DMS153 (cell line): ENCODE results near the gene ARHGEF4.

Experiments
- DNase-seq: peaks from one replicate; lab custom pipeline; 2025; lab: John Stamatoyannopoulos, UW

The ARHGEF4 gene

DNA sequence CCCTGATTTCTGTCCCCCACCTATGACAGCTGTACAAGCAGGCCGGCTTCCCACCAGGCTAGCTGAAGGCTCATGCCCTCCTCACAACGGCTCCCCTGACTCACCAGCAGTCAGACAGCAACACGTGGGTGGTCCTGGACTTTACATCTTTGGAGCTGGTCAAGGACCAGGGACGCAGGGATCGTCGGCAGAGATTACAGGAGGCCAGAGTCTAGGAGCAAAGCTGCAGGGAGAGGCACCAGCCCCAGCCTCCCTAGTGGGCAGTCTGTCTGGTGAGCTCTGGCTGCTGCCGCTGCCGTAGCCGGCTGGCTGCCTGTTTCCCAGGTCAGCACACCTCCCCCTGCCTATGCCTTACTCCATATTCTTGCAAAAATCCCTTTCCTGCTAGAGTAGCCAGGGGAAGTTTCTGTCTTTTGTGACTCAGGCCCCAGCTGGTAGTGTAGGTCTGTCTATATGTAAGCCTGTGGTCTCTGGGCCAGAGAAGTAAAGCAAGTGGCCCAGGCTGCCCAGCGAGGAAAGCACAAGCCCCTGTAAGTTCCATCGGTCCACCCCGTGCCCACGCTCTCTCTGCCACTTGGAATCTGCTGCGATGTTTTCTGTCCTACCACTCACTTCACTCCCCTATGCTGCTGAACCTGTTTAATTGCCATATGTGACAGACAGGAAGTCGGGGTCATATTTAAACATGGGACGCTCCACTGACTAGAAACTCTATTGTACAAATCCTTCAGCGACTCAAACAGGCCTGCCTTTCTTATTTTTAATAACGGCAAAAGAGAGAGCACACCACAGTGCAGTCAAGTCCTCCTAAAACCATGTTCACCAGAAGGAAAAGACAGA, 2.4 kb upstream of the ARHGEF4 start:
- DNase-seq = peak; percentile 71

DNA sequence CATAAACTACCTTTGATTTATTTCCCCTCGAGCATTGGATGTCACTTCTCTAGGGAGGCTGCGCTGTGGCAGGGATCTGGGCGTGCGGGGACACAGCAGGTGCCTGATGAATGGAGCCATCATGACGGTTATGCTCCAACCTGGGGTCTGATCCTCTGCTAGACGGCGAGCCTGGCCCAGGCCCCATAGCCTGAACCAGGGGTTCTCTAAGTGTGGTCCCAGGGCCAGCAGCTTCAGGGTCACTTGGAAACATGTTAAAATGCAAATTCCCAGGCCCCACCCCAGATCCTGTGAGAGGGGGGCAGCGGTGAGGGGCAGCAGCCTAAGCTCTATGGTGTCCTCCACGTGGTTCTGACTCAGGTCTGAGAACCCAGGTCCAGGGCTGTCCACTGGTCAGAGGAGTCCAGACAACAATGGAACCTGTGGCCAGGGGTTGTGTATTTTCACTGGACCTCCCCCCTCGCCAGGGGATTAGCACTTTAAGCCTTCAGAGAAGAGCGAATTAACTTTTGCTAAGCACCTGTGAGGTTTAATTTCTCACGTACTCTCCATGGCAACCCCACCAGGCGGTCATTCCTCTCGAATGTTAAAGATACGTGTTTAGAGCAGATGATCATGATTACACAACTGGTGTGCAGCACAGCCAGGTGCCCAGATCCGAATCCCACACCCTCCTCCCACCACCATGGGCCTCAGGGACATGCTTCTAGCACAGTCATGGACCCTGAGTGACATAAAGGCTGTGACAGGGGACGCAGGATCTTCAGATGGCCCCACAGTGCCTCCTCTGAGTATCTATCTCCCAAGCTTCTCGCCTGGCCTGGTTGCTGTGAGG, 1.6 kb upstream of the ARHGEF4 start:
- no peak for DNase-seq

DNA sequence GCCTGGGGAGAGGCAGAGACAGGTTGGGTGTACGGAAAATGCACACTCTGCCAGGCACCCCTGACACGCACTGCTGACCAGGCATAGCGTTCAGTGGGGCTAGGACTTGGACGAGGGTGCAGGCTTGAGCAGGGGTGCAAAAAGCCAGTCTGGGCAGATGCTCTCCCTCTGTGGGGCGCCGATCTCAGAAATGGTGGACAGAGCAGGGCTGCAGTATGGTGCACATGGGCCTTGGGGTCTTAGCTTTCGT, 1.0 kb upstream of the ARHGEF4 start:
- no peak for DNase-seq

DNA sequence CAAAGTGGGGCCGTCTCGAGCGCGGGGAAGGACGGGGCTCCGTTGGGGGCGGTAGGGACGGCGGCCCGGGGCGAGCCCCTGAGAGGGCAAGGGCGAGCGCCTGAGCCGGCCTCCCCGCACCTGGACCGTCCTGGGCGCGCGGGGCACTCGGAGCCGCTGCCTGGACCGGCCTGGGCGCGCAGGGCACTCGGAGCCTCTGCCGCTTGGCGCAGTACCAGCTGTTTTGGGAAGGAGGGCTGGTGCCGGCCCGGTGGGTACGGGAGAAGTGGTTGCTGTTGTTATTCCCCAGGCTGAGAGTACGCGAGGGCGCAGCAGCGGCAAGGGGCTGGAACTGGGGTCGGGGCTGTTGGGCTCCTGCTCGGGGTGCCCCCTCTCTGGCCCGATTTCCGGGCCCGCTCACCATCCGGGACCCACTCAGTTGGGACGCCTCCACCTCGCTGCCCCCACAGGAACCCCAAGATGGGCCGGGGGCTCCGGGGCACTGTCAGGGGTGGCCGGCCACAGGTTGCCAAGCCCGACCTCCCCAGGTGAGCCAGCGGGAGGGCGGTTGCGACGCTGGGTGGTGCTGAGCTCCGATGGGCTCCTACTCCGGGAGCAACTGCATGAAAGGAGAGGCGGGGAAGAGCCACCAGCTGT, 579 bp downstream of the ARHGEF4 start:
- DNase-seq = no peak

DNA sequence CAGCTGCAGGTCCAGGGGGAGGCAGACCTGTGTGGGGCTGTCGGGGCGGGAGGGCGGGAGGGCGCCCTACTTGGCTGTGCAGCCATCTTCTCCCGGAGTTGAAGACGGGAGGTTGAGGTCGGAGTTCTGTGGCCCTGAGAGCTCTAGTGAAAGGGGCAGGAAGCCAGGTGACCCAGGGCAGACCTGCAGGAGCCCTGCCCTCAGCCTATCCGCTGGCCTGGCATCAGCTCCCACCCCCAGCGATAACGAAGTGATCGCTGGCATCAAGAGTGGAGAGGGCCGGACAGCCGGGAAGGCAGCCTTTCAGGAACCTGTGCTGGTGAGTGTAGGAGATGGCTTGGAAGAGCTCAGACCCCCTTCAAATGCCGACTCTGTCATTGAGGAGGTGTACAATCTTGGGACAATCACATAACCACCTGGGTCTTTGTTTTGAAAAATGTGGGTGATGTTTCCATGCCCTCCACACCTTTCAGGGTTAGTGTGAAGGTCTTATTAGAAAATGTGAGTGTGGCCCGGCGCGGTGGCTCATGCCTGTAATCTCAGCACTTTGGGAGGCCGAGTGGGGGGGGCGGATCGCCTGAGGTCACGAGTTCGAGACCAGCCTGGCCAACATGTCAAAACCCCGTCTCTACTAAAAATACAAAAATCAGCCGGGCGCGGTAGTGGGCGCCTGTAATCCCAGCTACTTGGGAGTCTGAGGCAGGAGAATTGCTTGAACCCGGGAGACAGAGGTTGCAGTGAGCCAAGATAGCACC, 1.3 kb downstream of the ARHGEF4 start:
- DNase-seq = no peak

DNA sequence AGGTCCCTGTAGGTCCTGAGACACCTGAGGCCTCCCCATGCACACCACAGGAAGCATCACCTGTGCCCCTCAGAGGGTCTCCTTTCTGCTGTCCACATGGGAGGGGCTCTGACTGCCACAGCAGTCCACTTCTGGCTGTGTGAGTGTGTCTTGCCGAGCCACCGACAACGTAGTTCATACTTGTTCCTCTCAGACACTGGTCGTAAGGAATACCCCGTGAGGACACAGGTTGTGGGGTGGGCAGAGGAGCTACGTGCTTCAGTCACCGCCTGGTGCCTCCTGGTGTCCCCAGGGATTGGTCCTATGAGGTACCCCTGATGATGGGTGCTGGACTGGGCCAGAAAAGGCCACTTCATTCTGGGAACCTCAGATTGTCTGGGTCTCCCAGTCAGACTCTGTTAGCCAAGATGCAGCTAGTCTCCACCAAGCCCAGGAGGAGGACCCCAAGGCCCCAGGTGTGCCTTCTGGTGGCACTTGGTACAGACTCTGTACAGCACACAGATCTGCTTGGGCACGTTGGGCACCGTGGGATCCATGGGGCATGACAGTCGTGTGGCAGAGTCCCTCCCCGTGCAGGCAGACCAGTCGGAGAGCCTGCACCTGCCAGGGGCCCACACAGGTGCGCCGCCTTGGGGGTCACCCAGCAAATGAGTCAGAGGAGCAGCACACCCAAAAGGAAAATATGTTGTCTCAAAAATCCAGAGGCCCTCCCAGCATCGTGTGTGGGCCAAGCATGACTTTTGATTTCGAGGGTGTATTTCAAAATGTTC, 2.5 kb downstream of the ARHGEF4 start:
- no peak for DNase-seq

DNA sequence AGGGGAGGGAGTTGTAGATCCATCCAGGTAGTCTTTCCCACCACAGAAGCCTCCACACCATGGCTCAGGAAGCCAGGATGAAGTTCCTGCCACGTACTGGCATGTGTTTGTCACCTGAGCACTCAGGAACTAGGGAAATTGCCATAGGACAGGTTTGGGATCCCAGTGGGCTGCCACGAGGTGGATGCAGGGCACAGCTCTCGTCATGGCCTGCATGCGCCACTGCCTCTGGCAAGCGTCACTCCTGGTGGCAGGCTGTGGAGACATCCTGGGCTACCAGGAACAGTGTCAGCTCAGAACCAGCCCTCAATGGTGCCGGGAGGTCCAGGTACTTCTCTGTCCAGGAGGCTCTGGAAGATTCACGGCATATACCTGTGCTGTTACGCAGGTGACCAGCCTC, 3.8 kb downstream of the ARHGEF4 start:
- no peak for DNase-seq

DNA sequence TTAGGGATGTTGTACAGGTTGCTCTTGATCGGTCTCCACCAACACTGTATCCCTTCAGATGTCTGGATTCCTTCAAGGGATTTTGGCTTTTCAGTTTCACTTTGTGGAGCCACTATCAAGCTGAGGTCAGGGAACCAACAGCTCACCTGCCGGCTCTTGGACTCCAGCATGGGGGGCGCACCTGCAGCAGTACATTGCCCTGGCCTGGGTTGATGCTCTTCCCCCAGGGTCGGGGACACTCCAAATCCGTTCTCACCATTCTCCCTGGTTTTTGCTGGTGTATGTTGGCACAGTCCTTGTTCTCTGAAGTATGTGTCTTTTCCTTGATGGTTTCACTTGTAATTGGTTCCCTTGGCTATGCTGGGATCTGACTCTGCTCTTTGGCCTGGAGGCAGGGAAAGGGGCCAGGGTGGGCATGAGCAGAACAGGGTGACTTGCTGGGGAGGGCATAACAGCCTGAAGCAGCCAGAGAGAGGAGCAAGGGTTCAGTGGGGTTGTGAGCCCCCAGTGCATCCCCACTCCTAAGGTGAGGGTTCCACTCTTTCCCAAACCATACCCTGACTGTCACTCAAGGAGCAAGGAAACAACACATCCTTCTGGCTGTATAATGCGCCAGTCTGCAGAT, 5.1 kb downstream of the ARHGEF4 start:
- DNase-seq = no peak

DNA sequence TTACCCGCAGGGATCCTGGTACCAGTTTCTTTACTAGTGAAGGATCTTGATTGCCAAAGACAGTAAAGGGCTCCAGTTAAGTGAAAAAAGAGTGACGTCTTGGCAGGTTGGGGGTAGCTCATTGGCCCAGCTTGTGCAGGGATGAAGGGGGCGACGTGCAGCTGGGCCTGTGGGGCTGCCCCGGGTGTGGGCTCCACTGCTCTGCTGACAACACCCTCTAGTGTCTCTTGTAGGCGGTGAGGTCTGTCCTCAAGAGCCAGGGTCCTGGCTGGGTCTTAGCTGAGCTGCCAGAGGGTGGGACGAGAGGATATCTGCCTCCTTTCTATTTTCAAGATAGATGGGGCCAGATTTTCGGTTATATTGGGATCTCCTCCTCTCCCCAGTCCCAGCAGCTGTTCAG, 6.1 kb downstream of the ARHGEF4 start:
- no peak for DNase-seq

DNA sequence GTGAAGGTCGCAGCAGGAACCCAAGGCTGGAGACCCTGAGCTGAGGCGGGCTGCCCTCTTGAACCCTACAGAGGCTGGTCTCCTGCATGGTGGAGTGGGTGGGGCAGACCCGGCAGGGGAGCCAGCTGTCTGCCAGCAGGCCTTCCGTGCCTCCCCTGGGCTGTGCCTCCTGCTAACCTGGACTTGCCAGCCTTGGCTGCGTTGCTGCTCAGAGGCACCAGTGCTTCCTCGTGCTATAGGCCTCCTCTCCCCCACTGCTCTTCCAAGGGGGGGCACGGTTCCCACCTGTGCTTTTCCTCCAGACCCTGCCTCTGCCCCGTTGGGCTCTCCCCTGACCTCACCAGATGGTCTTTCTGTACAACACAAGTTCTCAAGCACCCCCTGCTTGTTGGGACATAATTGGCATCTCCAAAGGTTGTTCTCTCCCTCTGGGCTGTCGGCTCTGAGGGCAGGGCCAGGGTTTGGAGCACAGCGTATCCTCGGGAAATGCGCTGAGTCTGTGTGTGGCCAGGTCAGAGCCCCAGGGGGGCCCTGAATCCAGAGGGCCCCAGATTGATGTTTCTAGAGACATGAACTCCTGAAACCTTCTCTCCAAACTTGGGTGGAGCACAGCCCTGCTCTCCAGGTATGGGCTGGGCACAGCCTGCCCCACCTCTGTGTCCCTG, 6.7 kb downstream of the ARHGEF4 start:
- no peak for DNase-seq

DNA sequence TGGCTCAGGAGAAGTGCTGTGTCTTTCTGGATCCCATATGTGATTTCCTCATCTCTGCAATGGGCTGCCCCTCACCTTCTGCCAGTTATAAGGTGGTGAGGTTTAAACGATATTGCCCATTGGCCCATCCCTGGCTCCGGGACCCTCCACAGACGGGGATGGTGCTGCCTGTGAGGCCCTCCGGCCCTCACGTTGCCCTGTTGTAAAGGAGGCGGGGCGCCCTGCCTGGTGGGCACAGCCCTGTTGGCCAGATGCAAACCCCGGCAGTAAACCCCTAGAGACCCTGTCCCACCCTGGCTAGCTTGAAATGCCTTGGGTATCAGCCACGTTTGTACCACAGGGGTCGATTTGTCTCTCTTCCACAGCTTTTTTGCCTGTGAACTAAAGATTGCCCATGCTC, 7.4 kb downstream of the ARHGEF4 start:
- DNase-seq = no peak

DNA sequence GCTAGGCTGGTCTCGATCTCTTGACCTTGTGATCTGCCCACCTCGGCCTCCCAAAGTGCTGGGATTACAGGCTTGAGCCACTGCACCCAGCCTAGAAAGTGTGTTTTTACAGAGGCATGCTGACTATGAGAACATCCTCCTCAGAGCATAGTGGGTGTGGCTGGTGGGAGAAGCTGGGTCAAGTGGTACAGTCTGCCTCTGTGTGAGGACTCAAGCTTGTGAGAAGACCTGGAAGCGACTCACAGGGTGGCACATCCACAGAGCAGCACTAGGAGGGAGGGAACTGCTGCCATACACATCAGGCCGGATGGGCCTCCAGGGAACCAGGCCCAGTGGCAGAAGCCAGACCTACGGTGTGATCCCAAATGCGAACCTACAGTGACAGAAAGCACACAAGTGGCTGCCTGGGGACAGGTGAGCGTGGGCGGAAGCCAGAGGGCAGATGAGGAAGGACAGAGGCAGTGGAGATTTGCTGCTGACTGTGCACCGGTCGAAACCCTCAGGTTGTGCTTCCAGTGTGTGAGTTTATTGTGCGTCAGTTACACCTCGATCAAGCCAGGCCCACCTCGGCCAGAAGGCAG, 8.9 kb downstream of the ARHGEF4 start:
- DNase-seq = no peak

DNA sequence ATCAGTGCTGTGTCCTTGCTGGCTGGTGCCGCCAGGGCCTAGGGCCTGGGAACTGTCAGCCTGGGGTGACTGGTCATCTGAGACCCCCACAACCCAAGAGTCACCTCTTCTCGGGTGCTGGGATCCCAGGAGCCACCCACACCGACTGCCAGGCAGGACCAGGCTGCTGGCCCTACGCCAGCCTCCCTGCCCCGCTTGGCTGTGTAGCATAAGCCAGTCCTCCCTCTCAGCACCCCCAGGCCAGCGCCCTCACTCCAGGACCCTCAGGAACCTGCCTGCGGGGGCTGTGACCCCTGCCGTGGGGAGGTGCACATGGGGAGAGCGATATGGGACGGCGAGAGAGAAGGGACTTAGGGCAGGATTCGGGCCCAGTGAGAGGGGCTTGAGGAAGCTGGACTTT, 9.5 kb downstream of the ARHGEF4 start:
- DNase-seq = no peak

DNA sequence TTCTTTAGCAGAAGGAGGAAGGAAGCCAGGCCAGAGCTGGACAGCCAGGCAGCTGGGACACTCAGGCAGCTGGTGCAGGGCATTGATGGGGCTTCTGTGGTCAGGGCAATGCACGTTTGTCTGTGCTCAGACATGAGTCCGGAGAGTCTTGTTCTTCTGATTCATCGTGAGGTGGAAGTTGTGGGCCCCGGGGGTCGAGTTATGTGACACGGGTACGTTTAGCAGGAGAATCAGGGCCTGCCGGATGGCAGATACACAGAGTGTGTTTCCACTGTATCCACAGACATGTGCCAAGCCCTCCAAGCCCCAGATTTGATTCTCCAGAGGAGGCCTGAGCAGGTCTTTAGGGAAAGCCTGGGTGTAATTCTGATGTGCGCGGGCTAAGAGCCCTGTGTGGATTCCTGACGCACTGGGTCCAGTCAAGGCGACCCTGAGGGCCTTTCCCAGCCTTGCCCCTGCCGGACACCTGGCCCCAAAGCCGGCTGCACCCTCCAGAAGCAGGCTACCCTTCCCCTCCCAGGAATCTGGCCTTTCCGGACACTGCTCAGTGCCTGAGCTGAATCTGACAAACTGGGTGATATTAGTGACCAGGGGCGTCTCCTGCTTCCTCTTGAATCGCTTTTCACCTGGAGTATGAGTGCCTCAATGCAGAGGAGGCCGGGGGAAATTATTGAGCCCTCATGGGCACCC, 10.1 kb downstream of the ARHGEF4 start:
- no peak for DNase-seq

DNA sequence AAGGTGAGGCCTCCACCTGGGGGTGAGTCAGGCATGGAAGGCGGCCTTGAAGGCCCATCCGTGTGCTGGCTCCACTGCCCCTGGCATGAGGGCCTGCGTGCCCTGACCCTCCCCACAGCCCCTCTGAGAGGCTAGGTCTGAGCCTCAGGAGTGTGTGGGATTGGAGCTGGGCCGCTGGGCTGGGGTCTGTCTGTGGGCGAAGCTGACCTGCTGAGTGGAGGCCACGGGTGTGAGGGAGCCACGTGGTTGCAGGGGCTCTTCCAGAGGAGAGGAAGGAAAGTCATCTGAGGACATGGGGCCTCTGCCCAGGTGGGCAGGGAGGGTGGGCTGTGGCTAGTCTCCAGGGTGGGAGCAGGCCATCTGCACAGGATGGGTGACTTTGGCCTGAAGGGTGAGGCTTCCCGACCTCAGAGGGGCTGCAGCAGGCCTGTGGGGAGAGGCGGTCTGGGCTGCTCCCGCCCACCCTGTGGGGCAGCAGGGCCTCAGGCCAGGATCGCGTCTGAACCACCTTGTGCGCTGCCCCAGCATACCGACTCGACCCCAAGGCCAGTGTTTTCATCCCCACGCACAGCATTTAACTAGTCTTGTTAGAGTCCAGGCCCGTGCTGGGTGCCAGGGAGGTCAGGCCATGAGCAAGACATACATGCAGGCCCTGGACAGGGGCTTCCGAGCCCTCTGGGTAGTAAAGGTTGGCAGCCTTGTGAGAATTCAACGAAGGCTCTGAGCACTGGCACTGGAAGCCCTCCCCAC, 11.2 kb downstream of the ARHGEF4 start:
- no peak for DNase-seq

DNA sequence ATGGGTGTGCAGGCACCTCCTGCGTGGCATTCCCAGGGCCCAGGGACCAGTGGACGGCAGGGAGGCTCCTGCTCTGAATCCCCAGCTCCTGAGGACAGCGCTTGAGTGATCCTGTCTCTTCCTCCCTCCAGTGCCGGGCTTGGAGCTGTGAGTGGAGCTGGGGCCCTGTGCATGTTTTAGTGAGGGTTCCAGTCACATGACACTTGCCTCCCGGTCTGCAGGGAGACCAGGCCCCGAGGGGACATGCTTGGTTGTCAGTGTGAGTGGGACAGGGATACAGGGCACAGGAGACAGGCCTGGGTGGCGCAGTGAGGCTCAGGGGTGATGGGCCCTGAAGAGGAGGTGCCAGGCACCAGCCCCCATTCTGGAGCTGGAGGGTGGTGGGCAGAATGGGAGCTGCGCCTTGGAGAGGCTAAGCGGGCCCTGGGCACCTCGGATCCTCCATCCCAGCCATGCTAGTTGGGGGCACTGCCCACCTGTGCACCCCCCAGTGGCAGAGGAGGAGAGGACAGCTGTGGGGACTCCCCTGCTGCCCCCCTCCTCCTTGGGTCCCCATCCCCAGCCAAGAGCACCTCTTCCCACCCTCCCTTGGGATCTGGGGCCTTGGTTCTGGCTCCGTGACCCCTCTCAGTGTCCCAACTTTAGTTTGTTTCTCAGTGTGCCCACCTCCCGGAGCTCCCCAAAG, 12.0 kb downstream of the ARHGEF4 start:
- DNase-seq = no peak

DNA sequence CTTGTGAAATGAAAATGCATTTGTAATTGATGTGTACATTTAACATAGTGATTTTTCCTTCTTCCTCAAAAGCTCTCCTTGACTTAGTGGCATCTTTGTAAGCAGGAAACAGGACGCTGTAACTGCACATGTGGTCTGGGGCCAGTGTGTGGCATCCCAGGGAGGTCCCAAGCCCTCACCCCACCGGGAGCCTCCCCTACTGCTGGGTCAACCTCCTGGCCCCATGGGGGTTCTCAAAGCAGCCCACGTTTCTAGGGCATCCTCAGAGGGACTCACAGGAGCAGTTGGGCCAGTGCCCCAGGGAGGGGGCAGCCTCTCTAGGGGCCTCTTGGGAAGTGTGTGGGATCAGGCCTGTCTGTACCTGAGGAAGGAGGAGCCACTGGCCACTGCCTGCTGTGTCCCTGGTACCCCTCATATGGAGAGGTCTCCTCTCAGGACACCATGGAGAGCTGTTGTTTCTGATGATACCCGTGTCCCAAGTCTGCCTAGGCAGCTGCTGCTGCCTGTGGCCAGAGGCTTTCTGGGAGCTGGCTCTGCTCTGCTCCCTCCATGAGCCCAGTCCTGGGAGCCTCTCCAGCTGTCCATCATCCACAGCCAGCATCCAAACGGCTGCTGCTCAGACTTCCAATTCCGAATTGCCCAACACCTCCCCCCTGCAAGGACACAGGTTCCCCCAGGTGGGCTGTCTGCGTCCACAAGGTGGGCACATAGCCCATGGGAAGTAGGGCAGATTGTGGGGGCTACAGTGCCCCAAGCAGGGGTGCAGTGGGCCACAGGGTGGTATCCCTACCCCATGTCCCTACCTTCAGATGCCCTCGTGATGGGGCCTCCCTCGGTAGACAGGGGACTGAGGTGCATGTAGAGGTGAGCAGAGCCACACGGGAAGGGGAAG, 13.4 kb downstream of the ARHGEF4 start:
- DNase-seq = no peak
